ENCODE results near the gene RENBP.

The RENBP gene

DNA sequence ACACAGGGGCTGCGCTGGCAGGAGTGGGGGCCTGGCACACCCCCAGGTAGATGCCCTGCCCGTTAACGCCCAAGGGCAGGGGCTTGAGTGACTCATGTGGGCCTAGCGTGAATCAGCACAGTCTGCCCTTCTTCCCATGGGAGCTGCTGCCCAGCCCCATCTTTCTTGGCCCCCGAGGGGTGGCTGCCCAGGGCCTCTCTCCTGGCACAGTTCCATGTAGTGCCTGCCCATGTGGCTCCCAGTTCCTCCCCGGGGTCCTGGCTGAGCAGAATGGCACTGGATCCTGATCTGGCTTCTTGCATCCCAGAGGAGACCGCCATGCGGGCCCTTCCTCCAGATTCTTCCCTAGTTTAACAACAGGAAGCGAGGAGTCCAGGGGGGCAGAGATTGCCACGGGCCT, 42.1 kb downstream of the RENBP start:
- no peak for TF ChIP-seq CTCF (conservative IDR thresholded peaks at IDR 0.05)
- H3K27ac ChIP-seq: no peak overlapping the region

- no peak for TF ChIP-seq CTCF (conservative IDR thresholded peaks at IDR 0.05)
- no peak overlapping the region for H3K27ac ChIP-seq
Measured at GRCh38 chrX:153901753-153902140, 42.7 kb downstream of the RENBP start.

GRCh38 chrX:153900831-153901752, 43.4 kb downstream of the RENBP start:
- no peak for TF ChIP-seq CTCF (conservative IDR thresholded peaks at IDR 0.05)
- no peak overlapping the region for H3K27ac ChIP-seq

- H3K27ac ChIP-seq: no peak overlapping the region
- TF ChIP-seq CTCF (conservative IDR thresholded peaks at IDR 0.05): no peak
Measured at GRCh38 chrX:153897899-153898298, 46.5 kb downstream of the RENBP start.

DNA sequence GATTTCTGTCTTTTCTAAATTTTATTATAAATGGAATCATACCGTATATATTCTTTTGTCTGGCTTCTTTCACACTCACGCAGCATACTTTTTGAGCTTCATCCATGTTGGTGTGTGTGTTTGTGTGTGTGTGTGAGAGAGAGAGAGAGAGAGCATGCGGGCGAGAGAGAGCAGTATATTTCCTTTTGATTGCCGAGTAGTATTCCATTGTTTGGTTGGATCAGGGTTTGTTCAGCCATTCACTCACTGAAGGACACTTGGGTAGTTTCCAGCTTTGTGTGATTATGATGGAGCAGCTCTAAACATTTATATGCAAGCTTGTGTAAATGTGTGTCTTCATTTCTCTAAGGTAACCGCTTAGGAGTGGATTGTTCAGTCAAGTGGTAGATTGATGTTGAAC, 55.3 kb downstream of the RENBP start:
- no peak overlapping the region for H3K27ac ChIP-seq
- no peak for TF ChIP-seq CTCF (conservative IDR thresholded peaks at IDR 0.05)

- TF ChIP-seq CTCF (conservative IDR thresholded peaks at IDR 0.05): no peak
- no peak overlapping the region for H3K27ac ChIP-seq
Measured at GRCh38 chrX:153888344-153888743, 56.1 kb downstream of the RENBP start.

- no peak for TF ChIP-seq CTCF (conservative IDR thresholded peaks at IDR 0.05)
Measured at GRCh38 chrX:153887385-153887784, 57.1 kb downstream of the RENBP start.

More at GRCh38 chrX:153887385-153887784, 57.1 kb downstream of the RENBP start:
- H3K27ac ChIP-seq: no peak overlapping the region

All from VCaP (cell line).